MCF 10A (cell line): Measurements from ENCODE around the gene GLT1D1. TPM values are rescaled to one million over a fixed set of nuclear protein-coding genes. Genes with fewer than 3 reads are reported as not detected.

Experiments
- BruUV-seq: library from RNA; stranded (reverse); fragments of 400-500 nt; replicated peaks from 2 replicates; lab custom pipeline; 2021; lab: Mats Ljungman, UMichigan
- CTCF ChIA-PET: fragments of 300-600 bp; sonication (Branson Sonifier 250); formaldehyde crosslinking; extraction: SDS; loops from one replicate; lab custom pipeline; 2021; ENCODE audit warnings: antibody characterized with exemption, inconsistent platforms; lab: Yijun Ruan, JAX
- POLR2A ChIA-PET: fragments of 300-600, 350-650 bp; sonication (Branson Sonifier 250); formaldehyde crosslinking; extraction: SDS; loops from one replicate; lab custom pipeline; 2020; ENCODE audit warnings: antibody characterized with exemption, inconsistent platforms; lab: Yijun Ruan, JAX
- DNase-seq: peaks from one replicate; pipeline ENCODE4 v3.0.0-alpha.2; 2018; ENCODE audit not compliant: unreplicated experiment
- H3K27ac Mint-ChIP-seq: one replicate; pipeline ENCODE4 v1.8.0; 2022; ENCODE audit warnings: mild to moderate bottlenecking, low read depth, mixed read lengths; ENCODE audit not compliant: unreplicated experiment
- H3K27me3 Mint-ChIP-seq: one replicate; pipeline ENCODE4 v1.8.0; 2022; ENCODE audit warnings: mixed read lengths; ENCODE audit not compliant: insufficient read depth, unreplicated experiment
- H3K36me3 Mint-ChIP-seq: one replicate; pipeline ENCODE4 v1.8.0; 2022; ENCODE audit warnings: mild to moderate bottlenecking, moderate library complexity, mixed read lengths; ENCODE audit not compliant: insufficient read depth, unreplicated experiment
- H3K4me1 Mint-ChIP-seq: one replicate; pipeline ENCODE4 v1.8.0; 2022; ENCODE audit warnings: mixed read lengths; ENCODE audit not compliant: insufficient read depth, unreplicated experiment
- H3K4me3 Mint-ChIP-seq: one replicate; pipeline ENCODE4 v1.8.0; 2022; ENCODE audit warnings: mild to moderate bottlenecking, moderate library complexity, mixed read lengths; ENCODE audit not compliant: unreplicated experiment
- H3K9me3 Mint-ChIP-seq: one replicate; pipeline ENCODE4 v1.8.0; 2022; ENCODE audit warnings: mixed read lengths; ENCODE audit not compliant: unreplicated experiment
- CTCF ChIP-seq: fragments of 200-600 bp; IDR thresholded peaks from one replicate; pipeline ENCODE4 v1.8.0; 2022; ENCODE audit warnings: antibody characterized with exemption, mild to moderate bottlenecking; ENCODE audit not compliant: unreplicated experiment
- intact Hi-C: fragments of 100-400 bp; cut with micrococcal nuclease; formaldehyde crosslinking; loops from 2 replicates; pipeline ENCODE4 v1.14.1; 2022
- total RNA-seq: library from RNA; stranded (reverse); gene quantifications from 2 replicates; pipeline ENCODE4 v1.2.3, GENCODE V29; 2022

The GLT1D1 gene
- total RNA-seq, 1 experiment from 2014 or later: not detected

GRCh38 chr12:128914908-128915563 is 61.8 kb downstream of the GLT1D1 start:
- intact Hi-C loops: no loop called here
- TF ChIP-seq CTCF: no peak
- CTCF ChIA-PET: no interaction called here
- Mint-ChIP-seq H3K9me3 (no peaks in the 10 kb centered on the region), H3K27ac (no peak overlapping the region), H3K4me3 (no peak overlapping the region), H3K4me1 (peaks cover 13% of the 10 kb centered on the region), H3K36me3 (no peaks in the 10 kb centered on the region), H3K27me3 (no peaks in the 10 kb centered on the region)
- POLR2A ChIA-PET: no interaction called here
- DNase-seq: no peak
- BruUV-seq: no TSS peak

- no peak for DNase-seq
- Mint-ChIP-seq H3K9me3 (no peaks in the 10 kb centered on the region), H3K4me3 (no peak overlapping the region), H3K27me3 (no peaks in the 10 kb centered on the region), H3K36me3 (no peaks in the 10 kb centered on the region), H3K4me1 (peaks cover 20% of the 10 kb centered on the region), H3K27ac (no peak overlapping the region)
- no TSS peak for BruUV-seq
- intact Hi-C loops: no loop called here
- ChIA-PET CTCF (interaction anchor here (0.6 kb wide), 1 partner anchor 98 kb away, joined by 4 read pairs; no protein-coding TSS in a partner anchor), POLR2A (interaction anchor here (0.7 kb wide), 1 partner anchor 1893 kb away, joined by 3 read pairs; no protein-coding TSS in a partner anchor)
- no peak for TF ChIP-seq CTCF
Observed at GRCh38 chr12:128916425-128916824, 63.1 kb downstream of the GLT1D1 start.

- CTCF ChIA-PET: interaction anchor here (0.5 kb wide), 1 partner anchor 21 kb away, joined by 3 read pairs; no protein-coding TSS in a partner anchor
- POLR2A ChIA-PET: no interaction called here
- Mint-ChIP-seq H3K9me3 (no peaks in the 10 kb centered on the region), H3K4me3 (no peak overlapping the region), H3K4me1 (peaks cover 20% of the 10 kb centered on the region), H3K36me3 (no peaks in the 10 kb centered on the region), H3K27ac (peak overlapping the region; percentile 57), H3K27me3 (no peaks in the 10 kb centered on the region)
- TF ChIP-seq CTCF: no peak
- BruUV-seq: no TSS peak
- DNase-seq: no peak
- intact Hi-C loops: no loop called here
Observed at GRCh38 chr12:128918481-128919260, 65.4 kb downstream of the GLT1D1 start.

- POLR2A ChIA-PET: interaction anchor here (0.6 to 1.9 kb wide), 2 partner anchors 10 to 59 kb away, joined by 3 to 5 read pairs; no protein-coding TSS in a partner anchor
- Mint-ChIP-seq H3K9me3 (no peaks in the 10 kb centered on the region), H3K4me3 (no peak overlapping the region), H3K27me3 (no peaks in the 10 kb centered on the region), H3K4me1 (peaks cover 20% of the 10 kb centered on the region), H3K27ac (peak overlapping the region; percentile 17), H3K36me3 (no peaks in the 10 kb centered on the region)
- no TSS peak for BruUV-seq
- no peak for TF ChIP-seq CTCF
- peak; percentile 83 for DNase-seq
- intact Hi-C loops: no loop called here
- CTCF ChIA-PET: interaction anchor here (0.7 kb wide), 1 partner anchor 57 kb away, joined by 3 read pairs; no protein-coding TSS in a partner anchor
Observed at GRCh38 chr12:128920468-128920867, 67.2 kb downstream of the GLT1D1 start.
